ENCODE results near the gene MSI2. TPM values are rescaled to one million over a fixed set of nuclear protein-coding genes. Genes with fewer than 3 reads are reported as not detected.

Gene MSI2
- total and polyA plus RNA-seq, 2 donors (not counting 3 experiments of a cell fraction or from before 2014, with no cell fraction given) = 20.9 to 59.3 TPM

DNA sequence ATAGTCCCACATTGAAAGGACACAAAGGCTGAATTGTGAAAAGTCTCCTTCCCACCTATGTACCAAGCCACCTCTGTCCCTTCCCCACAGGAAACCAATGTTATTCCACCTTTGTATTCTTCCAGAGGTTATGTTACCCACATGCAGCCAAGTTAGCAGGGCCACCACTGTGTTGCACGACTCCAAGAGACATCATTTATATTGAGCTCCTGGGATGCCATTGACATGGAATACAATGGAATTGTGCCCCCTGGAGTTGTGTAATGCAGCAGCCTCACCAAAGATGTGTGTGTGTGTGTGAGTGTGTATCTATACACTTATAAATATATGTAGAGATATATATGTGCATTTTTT, 21.6 kb upstream of the MSI2 start:
- FAIRE-seq (no peak), DNase-seq (ENCODE audit: low read depth, low spot score) (no peak)
- H3K79me2 ChIP-seq (ENCODE audit: control insufficient read depth, insufficient read depth, low read length) = no peaks in the 10 kb centered on the region
- ChIA-PET CTCF (interaction anchor here (0.6 to 1.7 kb wide), 4 partner anchors 8 to 437 kb away, joined by 3 to 15 read pairs (median 5); no protein-coding TSS in a partner anchor), POLR2A (no interaction called here)
- no peak overlapping the region for H3K9ac ChIP-seq (replicated peaks; ENCODE audit: extremely low read depth, insufficient read depth, low read length)
- no peak overlapping the region for H2AFZ ChIP-seq (ENCODE audit: low read depth, low read length)
- no peaks in the 10 kb centered on the region for H3K36me3 ChIP-seq (ENCODE audit: control insufficient read depth in 2 of 2, extremely low read depth in 1 of 2, insufficient read depth in 2 of 2, low read length in 2 of 2)
- H3K4me1 ChIP-seq (ENCODE audit: control insufficient read depth, extremely low read depth, insufficient read depth, low read length) = no peaks in the 10 kb centered on the region
- no peaks in the 10 kb centered on the region for H3K9me3 ChIP-seq (replicated peaks; ENCODE audit: control insufficient read depth, insufficient read depth, low read length)
- dilution Hi-C loops (cut with MboI; ENCODE audit: extremely low pct_ligation_motif_present, low sequenced_read_pairs) = no loop called here
- TF ChIP-seq, protein P1, sequence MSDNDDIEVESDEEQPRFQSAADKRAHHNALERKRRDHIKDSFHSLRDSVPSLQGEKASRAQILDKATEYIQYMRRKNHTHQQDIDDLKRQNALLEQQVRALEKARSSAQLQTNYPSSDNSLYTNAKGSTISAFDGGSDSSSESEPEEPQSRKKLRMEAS (IDR thresholded peaks at IDR 0.05; ENCODE audit: insufficient read depth, insufficient read length) = no peak
- H3K4me3 ChIP-seq (replicated peaks in 1 of 3; ENCODE audit: insufficient read depth in 1 of 3, low read depth in 1 of 3, low read length in 3 of 3) = no peak overlapping the region
- no peak overlapping the region for H3K4me2 ChIP-seq (ENCODE audit: insufficient read depth, low read length)
- BruUV-seq (replicated peaks) = no TSS peak
- no peaks in the 10 kb centered on the region for H4K20me1 ChIP-seq (replicated peaks; ENCODE audit: control insufficient read depth, extremely low read depth, insufficient read depth, low read length)
- no peak overlapping the region for H3K27ac ChIP-seq (ENCODE audit: insufficient read depth, low read depth, low read length)
- H3K27me3 ChIP-seq (ENCODE audit: control insufficient read depth in 2 of 2, insufficient read depth in 2 of 2, low read length in 2 of 2) = peaks cover 4 to 10% of the 10 kb centered on the region in 2 experiments
- intact Hi-C loops (cut with micrococcal nuclease) = no loop called here
- no peaks in the 10 kb centered on the region for H3K9me1 ChIP-seq (replicated peaks; ENCODE audit: control insufficient read depth, extremely low read depth, insufficient read depth, low read length)

DNA sequence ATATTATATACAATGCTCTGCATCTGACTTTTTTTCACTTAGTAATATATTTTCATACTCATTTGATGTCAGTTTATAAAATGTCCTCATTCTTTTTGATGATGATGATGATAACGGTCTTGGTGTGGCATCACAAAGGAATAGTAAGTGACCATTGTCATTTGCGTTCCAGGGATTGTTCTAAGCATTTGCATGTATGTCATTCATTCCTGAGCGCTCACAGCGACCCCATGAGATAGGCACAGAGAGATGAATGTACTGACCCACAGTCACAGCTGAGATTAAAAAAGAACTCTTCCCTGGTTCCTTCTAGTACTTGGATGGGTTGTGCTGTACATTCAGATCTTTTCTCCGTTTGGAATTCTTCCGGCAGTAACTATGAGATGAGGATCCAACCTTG, 21.2 kb upstream of the MSI2 start:
- no peak overlapping the region for H2AFZ ChIP-seq (ENCODE audit: low read depth, low read length)
- no peaks in the 10 kb centered on the region for H4K20me1 ChIP-seq (replicated peaks; ENCODE audit: control insufficient read depth, extremely low read depth, insufficient read depth, low read length)
- no peak overlapping the region for H3K4me2 ChIP-seq (ENCODE audit: insufficient read depth, low read length)
- ChIA-PET CTCF (interaction anchor here (1.0 to 1.7 kb wide), 3 partner anchors 8 to 437 kb away, joined by 3 to 15 read pairs (median 7); no protein-coding TSS in a partner anchor), POLR2A (no interaction called here)
- no peaks in the 10 kb centered on the region for H3K79me2 ChIP-seq (ENCODE audit: control insufficient read depth, insufficient read depth, low read length)
- H3K9ac ChIP-seq (replicated peaks; ENCODE audit: extremely low read depth, insufficient read depth, low read length) = no peak overlapping the region
- no peaks in the 10 kb centered on the region for H3K4me1 ChIP-seq (ENCODE audit: control insufficient read depth, extremely low read depth, insufficient read depth, low read length)
- DNase-seq (ENCODE audit: low read depth, low spot score) (no peak), FAIRE-seq (no peak)
- BruUV-seq (replicated peaks) = no TSS peak
- H3K4me3 ChIP-seq (replicated peaks in 1 of 3; ENCODE audit: insufficient read depth in 1 of 3, low read depth in 1 of 3, low read length in 3 of 3) = no peak overlapping the region
- no peaks in the 10 kb centered on the region for H3K36me3 ChIP-seq (ENCODE audit: control insufficient read depth in 2 of 2, extremely low read depth in 1 of 2, insufficient read depth in 2 of 2, low read length in 2 of 2)
- H3K27ac ChIP-seq (ENCODE audit: insufficient read depth, low read depth, low read length) = no peak overlapping the region
- dilution Hi-C loops (cut with MboI; ENCODE audit: extremely low pct_ligation_motif_present, low sequenced_read_pairs) (no loop called here), intact Hi-C loops (cut with micrococcal nuclease) (no loop called here)
- peaks cover 4 to 12% of the 10 kb centered on the region in 2 experiments for H3K27me3 ChIP-seq (ENCODE audit: control insufficient read depth in 2 of 2, insufficient read depth in 2 of 2, low read length in 2 of 2)
- no peak for TF ChIP-seq EZH2 (IDR thresholded peaks at IDR 0.05; ENCODE audit: borderline replicate concordance, low read depth, low read length, severe bottlenecking)
- TF ChIP-seq JUN (IDR thresholded peaks at IDR 0.05; ENCODE audit: borderline replicate concordance, insufficient read depth, insufficient read length, low read depth) = no peak
- no peak for TF ChIP-seq MYC (IDR thresholded peaks at IDR 0.05; ENCODE audit: low read depth, low read length)
- TF ChIP-seq, protein P2, sequence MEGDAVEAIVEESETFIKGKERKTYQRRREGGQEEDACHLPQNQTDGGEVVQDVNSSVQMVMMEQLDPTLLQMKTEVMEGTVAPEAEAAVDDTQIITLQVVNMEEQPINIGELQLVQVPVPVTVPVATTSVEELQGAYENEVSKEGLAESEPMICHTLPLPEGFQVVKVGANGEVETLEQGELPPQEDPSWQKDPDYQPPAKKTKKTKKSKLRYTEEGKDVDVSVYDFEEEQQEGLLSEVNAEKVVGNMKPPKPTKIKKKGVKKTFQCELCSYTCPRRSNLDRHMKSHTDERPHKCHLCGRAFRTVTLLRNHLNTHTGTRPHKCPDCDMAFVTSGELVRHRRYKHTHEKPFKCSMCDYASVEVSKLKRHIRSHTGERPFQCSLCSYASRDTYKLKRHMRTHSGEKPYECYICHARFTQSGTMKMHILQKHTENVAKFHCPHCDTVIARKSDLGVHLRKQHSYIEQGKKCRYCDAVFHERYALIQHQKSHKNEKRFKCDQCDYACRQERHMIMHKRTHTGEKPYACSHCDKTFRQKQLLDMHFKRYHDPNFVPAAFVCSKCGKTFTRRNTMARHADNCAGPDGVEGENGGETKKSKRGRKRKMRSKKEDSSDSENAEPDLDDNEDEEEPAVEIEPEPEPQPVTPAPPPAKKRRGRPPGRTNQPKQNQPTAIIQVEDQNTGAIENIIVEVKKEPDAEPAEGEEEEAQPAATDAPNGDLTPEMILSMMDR (IDR thresholded peaks at IDR 0.05; ENCODE audit: extremely low read depth in 1 of 2, insufficient read depth in 1 of 2, low read depth in 1 of 2, low read length in 2 of 2) = no peak
- no peak for TF ChIP-seq POLR2A (IDR thresholded peaks at IDR 0.05; ENCODE audit: low read depth, low read length)
- TF ChIP-seq, protein P1 (IDR thresholded peaks at IDR 0.05; ENCODE audit: insufficient read depth, insufficient read length) = no peak
- TF ChIP-seq FOS (IDR thresholded peaks at IDR 0.05; ENCODE audit: borderline replicate concordance, insufficient read depth, low read length) = no peak
- no peak for TF ChIP-seq GATA2 (IDR thresholded peaks at IDR 0.05; ENCODE audit: insufficient read depth, insufficient read length, low read depth, low read length)
- TF ChIP-seq POLR2AphosphoS5 (IDR thresholded peaks at IDR 0.05; ENCODE audit: insufficient read depth, low read depth, low read length) = no peak
- H3K9me1 ChIP-seq (replicated peaks; ENCODE audit: control insufficient read depth, extremely low read depth, insufficient read depth, low read length) = no peaks in the 10 kb centered on the region
- H3K9me3 ChIP-seq (replicated peaks; ENCODE audit: control insufficient read depth, insufficient read depth, low read length) = no peaks in the 10 kb centered on the region

Measured in endothelial cell of umbilical vein (primary cell).